HCT116 (cell line): ENCODE measurements around the gene FDXR.

Experiments
- EZH2 ChIP-seq: fragments of 200-600 bp; sonication (generic); IDR thresholded peaks from 2 replicates; pipeline ENCODE4 v1.6.1; 2017; ENCODE audit warnings: antibody characterized with exemption, mixed run types
- FOSL1 ChIP-seq: IDR thresholded peaks from 2 replicates; pipeline ENCODE4 v1.6.1; 2012; ENCODE audit warnings: low read depth
- POLR2A ChIP-seq: IDR thresholded peaks from 2 replicates; pipeline ENCODE4 v1.7.0; 2011; ENCODE audit warnings: borderline replicate concordance; ENCODE audit not compliant: insufficient read depth, insufficient read length; ENCODE audit errors: extremely low read depth
- POLR2AphosphoS5 ChIP-seq: IDR thresholded peaks from 2 replicates; pipeline ENCODE4 v1.6.1; 2011; ENCODE audit warnings: mild to moderate bottlenecking, low read depth, low read length, moderate library complexity
- RAD21 ChIP-seq: IDR thresholded peaks from 2 replicates; pipeline ENCODE4 v1.6.1; 2012; ENCODE audit warnings: low read depth, mild to moderate bottlenecking
- SP1 ChIP-seq: IDR thresholded peaks from 2 replicates; pipeline ENCODE4 v1.6.1; 2012; ENCODE audit warnings: low read depth
- ZBTB33 ChIP-seq: IDR thresholded peaks from 2 replicates; pipeline ENCODE4 v1.6.1; 2011; ENCODE audit warnings: mild to moderate bottlenecking, low read length, moderate library complexity; ENCODE audit not compliant: insufficient replicate concordance; ENCODE audit errors: extremely low read depth
- TF ChIP-seq, protein P1 (sequence below), 3 experiments: fragments of 200-600 bp in 1 of 3; sonication (generic) in 1 of 3; IDR thresholded peaks in 2 of 3; conservative IDR thresholded peaks in 1 of 3; 2 replicates each; pipeline ENCODE4 v1.5.1; 2012 to 2017; ENCODE audit warnings: low read depth in 2 of 3, low read length in 2 of 3, antibody characterized with exemption in 1 of 3, borderline replicate concordance in 1 of 3, control low read depth in 1 of 3, mild to moderate bottlenecking in 1 of 3, mixed read lengths in 1 of 3, mixed run types in 1 of 3, moderate library complexity in 1 of 3; ENCODE audit not compliant: insufficient read depth in 1 of 3

GRCh38 chr17:74824961-74825627 is 47.7 kb downstream of the FDXR start:
- TF ChIP-seq ZBTB33 (no peak), EZH2 (no peak), POLR2A (no peak), RAD21 (no peak), FOSL1 (no peak), SP1 (no peak), POLR2AphosphoS5 (no peak)
- TF ChIP-seq, protein P1, sequence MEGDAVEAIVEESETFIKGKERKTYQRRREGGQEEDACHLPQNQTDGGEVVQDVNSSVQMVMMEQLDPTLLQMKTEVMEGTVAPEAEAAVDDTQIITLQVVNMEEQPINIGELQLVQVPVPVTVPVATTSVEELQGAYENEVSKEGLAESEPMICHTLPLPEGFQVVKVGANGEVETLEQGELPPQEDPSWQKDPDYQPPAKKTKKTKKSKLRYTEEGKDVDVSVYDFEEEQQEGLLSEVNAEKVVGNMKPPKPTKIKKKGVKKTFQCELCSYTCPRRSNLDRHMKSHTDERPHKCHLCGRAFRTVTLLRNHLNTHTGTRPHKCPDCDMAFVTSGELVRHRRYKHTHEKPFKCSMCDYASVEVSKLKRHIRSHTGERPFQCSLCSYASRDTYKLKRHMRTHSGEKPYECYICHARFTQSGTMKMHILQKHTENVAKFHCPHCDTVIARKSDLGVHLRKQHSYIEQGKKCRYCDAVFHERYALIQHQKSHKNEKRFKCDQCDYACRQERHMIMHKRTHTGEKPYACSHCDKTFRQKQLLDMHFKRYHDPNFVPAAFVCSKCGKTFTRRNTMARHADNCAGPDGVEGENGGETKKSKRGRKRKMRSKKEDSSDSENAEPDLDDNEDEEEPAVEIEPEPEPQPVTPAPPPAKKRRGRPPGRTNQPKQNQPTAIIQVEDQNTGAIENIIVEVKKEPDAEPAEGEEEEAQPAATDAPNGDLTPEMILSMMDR (IDR thresholded peaks at IDR 0.05 in 2 of 3, conservative IDR thresholded peaks at IDR 0.05 in 1 of 3; ENCODE audit: borderline replicate concordance in 1 of 3, insufficient read depth in 1 of 3, low read depth in 2 of 3, low read length in 2 of 3), result no peak
